SKM-1 treated with dmso at 0.1 percent for 144 hours (cell line): Measurements from ENCODE around the gene HNRNPA1L2.
"Not testable (repeated sequence)": the region's sequence is repeated elsewhere in the genome, so short reads cannot be mapped to it uniquely, and the experiment has no call there.

ENCODE experiments used
- DNase-seq: peaks from one replicate; lab custom pipeline; 2025; ENCODE audit not compliant: unreplicated experiment; lab: John Stamatoyannopoulos, UW

The HNRNPA1L2 gene

DNA sequence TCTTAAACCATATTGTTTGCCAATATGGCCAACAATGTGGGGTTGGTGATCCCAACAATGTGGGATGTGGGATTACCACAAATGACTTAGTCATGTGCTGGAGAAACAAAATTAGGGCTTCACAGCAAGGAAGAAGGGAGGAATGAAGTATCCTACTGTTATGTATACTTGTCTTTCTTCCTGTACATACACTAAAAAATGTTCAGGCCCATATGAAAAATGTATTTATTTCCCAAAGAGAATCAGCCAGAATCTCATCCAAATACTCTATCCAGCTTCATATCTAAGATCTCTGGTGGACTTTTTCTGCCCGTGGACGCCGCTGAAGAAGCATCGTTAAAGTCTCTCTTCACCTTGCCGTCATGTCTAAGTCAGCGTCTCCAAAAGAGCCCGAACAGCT lies at the start of gene HNRNPA1L2:
TSS of gene HNRNPA1L2 (plus strand) at position 301 of the 400 bp plus-strand sequence. CDS start at position 363, 62 bp downstream.
- DNase-seq: no peak

- not testable (repeated sequence) for DNase-seq
Measured at GRCh38 chr13:52593175-52593574, 49.1 kb upstream of the HNRNPA1L2 start.

DNA sequence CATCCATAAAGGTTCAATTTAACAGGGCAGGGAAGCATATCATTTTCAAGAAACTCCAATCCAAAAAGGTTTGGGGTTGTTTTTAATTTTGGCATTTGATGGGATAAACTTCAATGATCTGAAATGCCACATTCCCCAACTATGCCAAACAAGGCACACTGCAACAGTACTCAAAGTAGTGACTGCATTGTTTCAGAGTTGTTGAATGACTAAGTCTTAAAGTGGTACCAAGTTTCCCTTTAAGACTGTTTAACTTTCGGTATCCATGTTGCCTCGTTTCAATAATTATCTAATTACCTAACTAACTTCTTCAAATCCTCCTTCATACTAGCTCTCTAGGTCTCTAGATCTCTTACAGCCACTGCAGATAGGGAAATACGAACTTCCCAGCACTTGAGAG lies 48.4 kb upstream of the HNRNPA1L2 start:
- not testable (repeated sequence) for DNase-seq

- DNase-seq: not testable (repeated sequence)
Measured at GRCh38 chr13:52594295-52594694, 47.9 kb upstream of the HNRNPA1L2 start.

- DNase-seq: no peak
Measured at GRCh38 chr13:52597676-52598075, 44.6 kb upstream of the HNRNPA1L2 start.

GRCh38 chr13:52599037-52599847 lies 43.0 kb upstream of the HNRNPA1L2 start:
- DNase-seq: no peak

DNA sequence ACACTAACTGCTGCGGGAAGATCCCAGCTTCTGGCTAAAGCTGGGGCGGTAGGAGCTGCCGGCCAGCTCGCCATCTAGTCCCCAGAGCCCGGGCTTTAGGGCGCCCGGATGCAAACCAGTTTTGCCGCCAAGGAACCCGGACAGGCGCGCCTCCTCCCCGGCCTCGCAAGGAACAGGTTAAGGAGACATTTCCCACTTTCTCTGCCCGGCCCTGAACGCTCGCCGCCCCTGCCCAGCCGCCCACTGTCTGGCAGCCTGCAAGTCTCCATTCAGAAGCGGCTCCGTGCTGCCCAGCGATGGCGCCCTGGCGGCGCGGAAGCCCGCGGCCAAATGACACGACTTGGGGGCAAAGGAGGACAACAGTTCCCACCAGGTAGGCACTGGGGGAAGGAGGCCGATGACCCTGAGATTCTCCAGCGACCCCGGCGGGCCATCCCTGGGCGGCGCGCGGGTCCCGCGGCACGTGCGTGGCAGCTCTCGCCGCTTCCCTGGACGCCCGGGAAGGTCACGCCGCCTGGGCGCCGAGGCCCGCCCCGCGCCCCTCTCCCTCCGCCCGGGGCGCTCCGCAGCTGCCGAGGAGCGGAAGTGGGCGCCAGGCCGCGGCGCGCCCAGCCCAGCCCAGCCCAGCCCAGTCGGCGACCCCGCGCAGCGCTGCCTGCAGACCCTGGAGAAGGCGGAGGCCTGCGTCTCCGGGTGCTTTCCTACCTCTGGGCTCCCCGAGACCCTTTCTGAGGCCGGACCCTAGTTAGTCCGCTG lies 42.2 kb upstream of the HNRNPA1L2 start:
- no peak for DNase-seq

DNA sequence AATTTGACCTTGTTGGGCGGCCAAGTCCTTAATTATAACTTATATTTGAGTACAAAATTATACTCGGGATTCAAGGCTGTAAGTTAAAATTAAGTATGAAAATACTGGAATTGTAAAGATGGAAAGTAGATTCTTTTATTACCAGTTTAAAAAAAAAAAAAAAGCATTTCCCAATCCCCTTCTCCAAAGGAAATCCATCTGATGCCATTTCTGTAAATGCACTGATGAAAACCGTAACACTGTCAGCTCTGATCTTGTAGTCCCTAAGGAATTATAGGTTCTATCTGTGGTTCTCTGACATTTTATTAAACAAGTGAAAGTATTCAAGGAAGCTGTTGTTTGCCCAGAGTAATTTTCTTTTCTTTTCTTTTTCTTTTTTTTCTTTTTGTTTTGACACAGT lies 41.6 kb upstream of the HNRNPA1L2 start:
- DNase-seq: no peak

- not testable (repeated sequence) for DNase-seq
Measured at GRCh38 chr13:52603316-52603715, 38.9 kb upstream of the HNRNPA1L2 start.

GRCh38 chr13:52606126-52606525 lies 36.1 kb upstream of the HNRNPA1L2 start:
- DNase-seq: not testable (repeated sequence)

- DNase-seq: peak; percentile 32
Measured at GRCh38 chr13:52606795-52607194, 35.4 kb upstream of the HNRNPA1L2 start.

GRCh38 chr13:52608184-52608583 lies 34.0 kb upstream of the HNRNPA1L2 start:
- not testable (repeated sequence) for DNase-seq

DNA sequence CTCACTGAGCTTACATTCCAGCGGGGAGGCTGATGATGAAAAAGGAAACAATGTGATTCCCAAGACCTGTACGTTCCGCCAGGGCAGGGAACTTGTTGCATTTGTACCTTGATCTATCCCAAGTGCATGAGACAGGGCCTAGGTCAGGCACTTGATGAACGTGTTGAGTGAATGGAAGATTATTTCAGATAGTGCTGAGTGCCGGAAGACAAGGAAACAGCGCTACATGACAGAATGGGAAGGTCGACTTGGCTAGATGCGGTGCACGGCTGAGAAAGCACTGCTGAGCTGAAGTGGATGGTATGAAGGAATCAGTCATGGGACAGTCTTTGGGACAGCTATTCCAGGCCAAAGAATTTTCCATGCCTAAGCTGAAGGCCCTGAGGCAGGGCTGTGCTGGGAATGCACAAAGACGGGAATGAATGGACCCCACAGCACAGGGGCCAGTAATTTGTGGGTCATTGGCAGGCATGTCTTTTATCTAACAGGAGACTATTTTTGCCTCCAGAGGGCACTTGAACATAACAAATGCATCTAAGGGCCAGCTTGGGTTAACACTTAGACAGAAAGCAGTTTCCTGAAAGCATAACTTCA lies 33.1 kb upstream of the HNRNPA1L2 start:
- peak; percentile 18 for DNase-seq

- not testable (repeated sequence) for DNase-seq
Measured at GRCh38 chr13:52610158-52610557, 32.1 kb upstream of the HNRNPA1L2 start.

- DNase-seq: no peak
Measured at GRCh38 chr13:52615134-52615801, 27.0 kb upstream of the HNRNPA1L2 start.

GRCh38 chr13:52615812-52616211 lies 26.4 kb upstream of the HNRNPA1L2 start:
- DNase-seq: no peak

DNA sequence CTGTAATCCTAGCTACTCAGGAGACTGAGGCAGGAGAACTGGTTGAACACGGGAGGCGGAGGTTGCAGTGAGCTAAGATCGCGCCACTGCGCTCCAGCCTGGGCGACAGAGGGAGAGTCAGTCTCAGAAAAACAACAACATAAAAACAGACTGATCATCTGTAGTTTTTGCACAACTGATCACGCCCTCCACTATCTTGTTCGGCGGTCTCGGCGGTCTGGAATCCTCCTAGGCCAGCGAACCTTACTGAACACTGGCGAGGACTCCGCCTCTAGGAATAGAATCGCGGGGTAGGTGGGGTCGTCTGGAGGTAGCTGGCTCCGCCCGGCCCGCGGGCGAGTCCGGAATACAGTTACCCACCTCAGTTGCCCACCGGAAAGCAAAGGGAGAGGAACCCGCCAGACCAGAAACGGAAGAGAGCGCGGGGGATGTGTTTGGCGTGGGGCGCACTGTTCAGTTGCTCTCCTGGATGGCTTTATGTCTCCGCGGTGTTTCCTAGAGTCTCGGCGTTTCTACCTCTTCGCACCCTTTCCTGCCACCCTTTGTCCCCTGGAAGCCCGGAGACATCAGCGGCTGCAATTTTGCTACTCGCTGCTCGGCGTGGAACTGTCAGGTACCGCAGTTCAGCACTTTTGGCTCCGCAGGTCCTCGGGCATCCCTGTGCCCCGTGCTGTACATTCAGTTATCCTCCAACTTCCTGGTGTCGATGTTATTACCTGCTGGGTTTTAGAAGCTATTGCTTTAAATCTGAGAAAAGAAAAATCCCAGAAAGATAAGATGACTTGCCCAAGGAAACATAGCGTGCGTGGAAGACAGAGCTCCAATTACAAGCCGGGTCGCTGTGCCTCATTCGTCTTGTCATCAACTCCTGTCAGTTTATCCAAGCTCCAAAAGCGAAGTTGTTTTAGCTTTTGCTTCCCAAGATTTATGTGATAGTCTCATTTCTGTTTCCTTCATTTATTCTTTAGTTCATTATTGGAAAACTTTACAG lies 24.9 kb upstream of the HNRNPA1L2 start:
- peak; percentile 87 for DNase-seq

DNA sequence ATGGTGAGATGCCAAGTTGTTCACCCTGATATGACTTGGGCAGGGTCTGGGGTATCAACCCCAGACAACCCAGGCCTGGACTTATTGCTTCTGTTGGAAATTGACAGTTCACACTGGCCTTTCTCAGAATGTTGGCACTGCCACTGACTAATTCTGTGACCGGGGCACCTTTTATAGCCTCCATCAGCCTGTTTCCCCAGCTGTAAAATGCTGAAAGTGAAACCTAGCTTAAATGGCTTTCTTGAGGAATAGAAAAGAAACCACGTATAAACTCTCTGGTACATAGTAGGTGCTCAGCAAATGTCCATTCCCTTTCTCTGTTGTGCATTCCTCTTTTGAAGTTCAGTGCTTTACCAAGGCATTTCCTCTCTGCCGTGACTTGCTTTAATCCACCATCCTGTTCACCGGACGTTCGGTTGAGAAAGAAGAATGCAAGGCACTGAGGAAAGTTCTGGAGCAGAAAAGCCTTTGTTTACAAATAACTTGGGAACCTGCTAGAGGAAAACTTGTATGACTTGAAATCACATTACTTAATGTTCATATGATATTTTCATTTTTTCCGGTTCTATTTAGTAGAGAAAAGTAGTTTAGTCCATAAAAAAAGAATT lies 11.0 kb upstream of the HNRNPA1L2 start:
- DNase-seq: not testable (repeated sequence)

DNA sequence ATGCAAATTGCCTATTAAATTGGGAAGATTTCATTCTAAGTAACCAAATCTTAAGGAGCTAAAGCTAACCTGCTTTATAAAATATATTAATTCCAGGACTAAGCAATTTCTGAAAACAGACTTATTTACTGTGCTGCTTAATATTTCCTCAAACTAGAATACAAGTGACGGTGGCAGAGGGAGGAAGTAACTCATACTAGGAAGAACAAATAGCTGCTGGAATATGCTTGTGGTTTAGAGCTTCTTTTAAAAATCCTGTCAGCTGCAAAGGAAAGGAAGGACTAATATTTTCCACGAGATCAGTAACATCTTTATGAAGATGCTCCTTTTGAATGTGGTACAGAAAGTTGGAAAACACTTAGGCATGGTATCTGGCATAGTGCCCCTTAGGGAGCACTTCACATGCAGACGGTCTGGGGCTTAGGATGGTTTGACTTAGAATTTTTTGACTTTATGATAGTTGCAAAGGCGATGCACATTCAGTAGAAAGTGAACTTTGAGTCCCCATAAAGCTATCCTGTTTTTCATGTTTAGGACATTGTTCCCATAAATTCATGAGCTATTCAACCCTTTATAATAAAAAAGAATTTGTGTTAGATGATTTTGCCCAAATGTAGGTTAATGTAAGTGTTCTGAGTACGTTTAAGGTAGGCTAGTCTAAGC lies 3.4 kb upstream of the HNRNPA1L2 start:
- no peak for DNase-seq
